PFSK-1 (cell line): Measurements from ENCODE around the gene RUNDC3A.
A peak's percentile ranks its signal among the peaks of the same experiment; 100 is the strongest.

Experiments used
- FOXP2 ChIP-seq: optimal IDR thresholded peaks from 2 replicates; pipeline ENCODE3; 2011; ENCODE audit warnings: borderline replicate concordance, control low read depth, inconsistent platforms; ENCODE audit not compliant: insufficient read depth; ENCODE audit errors: extremely low read length, extremely low read depth
- POLR2AphosphoS5 ChIP-seq: IDR thresholded peaks from 2 replicates; pipeline ENCODE4 v1.6.1; 2012; ENCODE audit warnings: low read depth, mild to moderate bottlenecking, control low read depth, low read length, moderate library complexity
- SIN3A ChIP-seq: IDR thresholded peaks from 2 replicates; pipeline ENCODE4 v1.6.1; 2012; ENCODE audit warnings: mild to moderate bottlenecking, low read length, moderate library complexity, borderline replicate concordance; ENCODE audit not compliant: insufficient read depth
- TAF1 ChIP-seq: IDR thresholded peaks from 2 replicates; pipeline ENCODE4 v1.6.1; 2012; ENCODE audit warnings: low read length, control low read depth, borderline replicate concordance; ENCODE audit not compliant: insufficient read depth
- TF ChIP-seq, protein P1 (sequence below), 2 experiments: IDR thresholded peaks; 2 replicates each; pipeline versions ENCODE4 v1.6.1 to v1.8.0; 2011 to 2012; ENCODE audit warnings: low read depth in 2 of 2, low read length in 2 of 2, control low read depth in 1 of 2, inconsistent platforms in 1 of 2, mild to moderate bottlenecking in 1 of 2, moderate library complexity in 1 of 2; ENCODE audit not compliant: insufficient read depth in 1 of 2

The RUNDC3A gene

DNA sequence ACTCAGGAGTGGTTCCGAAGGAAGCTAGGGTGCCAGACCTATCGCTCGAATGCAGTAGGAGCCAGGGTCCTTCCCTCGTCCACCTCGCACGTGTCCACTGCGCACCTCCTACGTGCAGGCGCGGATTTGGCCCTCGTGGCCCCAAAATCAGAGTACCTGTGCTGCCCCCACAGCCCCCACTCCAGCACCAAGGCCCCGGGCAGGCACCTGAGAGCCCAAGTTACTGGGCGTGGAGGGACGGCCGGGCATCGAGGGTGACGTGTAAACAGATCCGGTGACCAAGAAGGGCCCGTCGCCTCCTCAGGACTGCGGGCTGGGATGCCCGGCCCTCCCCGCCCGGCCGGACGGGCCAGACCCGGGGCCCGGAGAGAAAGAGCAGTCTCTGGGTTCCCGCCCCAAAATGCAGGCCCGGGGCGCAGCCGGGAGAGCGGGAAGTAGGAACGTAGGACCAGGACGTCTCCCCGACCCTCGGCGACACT is 15.7 kb downstream of the RUNDC3A start:
- TF ChIP-seq, protein P1, sequence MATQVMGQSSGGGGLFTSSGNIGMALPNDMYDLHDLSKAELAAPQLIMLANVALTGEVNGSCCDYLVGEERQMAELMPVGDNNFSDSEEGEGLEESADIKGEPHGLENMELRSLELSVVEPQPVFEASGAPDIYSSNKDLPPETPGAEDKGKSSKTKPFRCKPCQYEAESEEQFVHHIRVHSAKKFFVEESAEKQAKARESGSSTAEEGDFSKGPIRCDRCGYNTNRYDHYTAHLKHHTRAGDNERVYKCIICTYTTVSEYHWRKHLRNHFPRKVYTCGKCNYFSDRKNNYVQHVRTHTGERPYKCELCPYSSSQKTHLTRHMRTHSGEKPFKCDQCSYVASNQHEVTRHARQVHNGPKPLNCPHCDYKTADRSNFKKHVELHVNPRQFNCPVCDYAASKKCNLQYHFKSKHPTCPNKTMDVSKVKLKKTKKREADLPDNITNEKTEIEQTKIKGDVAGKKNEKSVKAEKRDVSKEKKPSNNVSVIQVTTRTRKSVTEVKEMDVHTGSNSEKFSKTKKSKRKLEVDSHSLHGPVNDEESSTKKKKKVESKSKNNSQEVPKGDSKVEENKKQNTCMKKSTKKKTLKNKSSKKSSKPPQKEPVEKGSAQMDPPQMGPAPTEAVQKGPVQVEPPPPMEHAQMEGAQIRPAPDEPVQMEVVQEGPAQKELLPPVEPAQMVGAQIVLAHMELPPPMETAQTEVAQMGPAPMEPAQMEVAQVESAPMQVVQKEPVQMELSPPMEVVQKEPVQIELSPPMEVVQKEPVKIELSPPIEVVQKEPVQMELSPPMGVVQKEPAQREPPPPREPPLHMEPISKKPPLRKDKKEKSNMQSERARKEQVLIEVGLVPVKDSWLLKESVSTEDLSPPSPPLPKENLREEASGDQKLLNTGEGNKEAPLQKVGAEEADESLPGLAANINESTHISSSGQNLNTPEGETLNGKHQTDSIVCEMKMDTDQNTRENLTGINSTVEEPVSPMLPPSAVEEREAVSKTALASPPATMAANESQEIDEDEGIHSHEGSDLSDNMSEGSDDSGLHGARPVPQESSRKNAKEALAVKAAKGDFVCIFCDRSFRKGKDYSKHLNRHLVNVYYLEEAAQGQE (IDR thresholded peaks at IDR 0.05; ENCODE audit: insufficient read depth in 1 of 2, low read depth in 2 of 2, low read length in 2 of 2), result no peak
- TF ChIP-seq POLR2AphosphoS5, result no peak
- no peak for TF ChIP-seq FOXP2

DNA sequence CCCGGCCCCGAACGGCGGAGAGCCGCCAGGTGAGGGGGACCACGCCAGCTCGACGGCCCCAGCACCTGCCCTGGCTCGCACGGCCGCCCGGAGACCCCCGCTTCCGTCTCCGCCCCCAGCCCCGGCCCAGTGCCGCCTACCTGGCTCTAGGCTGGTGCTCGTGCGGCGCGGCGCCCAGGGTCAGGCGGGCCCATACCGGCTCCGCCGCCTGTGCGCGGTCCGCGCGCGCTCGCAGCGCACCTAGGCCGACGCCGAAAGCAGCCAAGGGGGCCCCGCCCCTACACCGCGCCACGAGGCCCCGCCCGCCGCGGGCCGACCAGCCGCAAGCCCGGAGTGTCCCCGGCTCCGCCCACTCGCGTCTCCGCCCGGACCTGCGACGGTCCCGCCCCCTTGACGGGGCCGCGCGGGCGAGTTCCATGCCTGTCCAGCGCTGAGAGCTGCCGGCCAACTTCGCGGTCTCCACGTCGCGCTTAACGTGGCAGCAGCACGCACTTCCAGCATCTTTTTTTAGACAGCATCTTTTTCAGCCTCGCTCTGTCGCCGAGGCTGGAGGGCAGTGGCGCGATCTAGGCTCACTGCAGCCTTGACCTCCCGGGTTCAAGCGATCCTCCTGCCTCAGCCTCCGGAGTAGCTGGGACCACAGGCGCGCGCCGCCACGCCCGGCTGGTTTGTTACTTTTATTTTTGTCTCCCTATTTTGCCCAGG is 16.3 kb downstream of the RUNDC3A start, which contains the start of gene SLC25A39:
SLC25A39 (minus strand) TSS at position 253 of the 705 bp plus-strand sequence. CDS start 1,261 bp downstream, outside the sequence.
- peak; percentile 70 for TF ChIP-seq POLR2AphosphoS5
- TF ChIP-seq, protein P1 (IDR thresholded peaks at IDR 0.05; ENCODE audit: insufficient read depth in 1 of 2, low read depth in 2 of 2, low read length in 2 of 2), result no peak; a peak in 1 of 4 replicates
- peak; percentile 65; the same call in 1 of the 2 replicates for TF ChIP-seq TAF1
- TF ChIP-seq FOXP2, result peak; percentile 12
- peak; percentile 48; the same call in 1 of the 2 replicates for TF ChIP-seq SIN3A

- TF ChIP-seq SIN3A, result peak; percentile 86
- peak; percentile 57 for TF ChIP-seq FOXP2
- no peak for TF ChIP-seq POLR2AphosphoS5
- TF ChIP-seq, protein P1 (IDR thresholded peaks at IDR 0.05; ENCODE audit: insufficient read depth in 1 of 2, low read depth in 2 of 2, low read length in 2 of 2), result no peak
- no peak for TF ChIP-seq TAF1
These were observed 18.6 kb downstream of the RUNDC3A start for GRCh38 chr17:44326861-44327444.

- TF ChIP-seq SIN3A, result no peak
- TF ChIP-seq FOXP2, result no peak
- TF ChIP-seq TAF1, result no peak
- TF ChIP-seq POLR2AphosphoS5, result no peak
- TF ChIP-seq, protein P1 (IDR thresholded peaks at IDR 0.05; ENCODE audit: insufficient read depth in 1 of 2, low read depth in 2 of 2, low read length in 2 of 2), result no peak
These were observed 19.5 kb downstream of the RUNDC3A start for GRCh38 chr17:44327715-44328449.
